Thyroid gland (tissue), 4 donors: ENCODE measurements around the gene INF2. TPM values are rescaled to one million over a fixed set of nuclear protein-coding genes. Genes with fewer than 3 reads are reported as not detected.

Experiments
- DNase-seq, 2 donors: peaks; one replicate each; pipeline ENCODE4 v3.0.0-alpha.2; 2019
- H3K27ac ChIP-seq, 3 donors: fragments of 200-600 bp; sonication (generic); 1 replicate in 2 of 3; 2 replicates in 1 of 3; pipeline ENCODE4 v1.5.1; 2016 to 2019; ENCODE audit warnings: mild to moderate bottlenecking in 1 of 3, moderate library complexity in 1 of 3
- H3K27me3 ChIP-seq: fragments of 200-600 bp; sonication (generic); one replicate; pipeline ENCODE4 v1.5.1; 2019
- H3K36me3 ChIP-seq, 2 donors: fragments of 200-600 bp; sonication (generic); one replicate each; pipeline ENCODE4 v1.5.1; 2016 to 2019
- H3K4me1 ChIP-seq, 2 donors: fragments of 200-600 bp; sonication (generic); one replicate each; pipeline ENCODE4 v1.5.1; 2017 to 2019
- H3K4me3 ChIP-seq, 3 donors: fragments of 200-600 bp; sonication (generic); replicated peaks in 1 of 3; 1 replicate in 2 of 3; 2 replicates in 1 of 3; pipeline ENCODE4 v1.5.1; 2016; ENCODE audit warnings: mild to moderate bottlenecking in 1 of 3
- H3K9me3 ChIP-seq: fragments of 200-600 bp; sonication (generic); one replicate; pipeline ENCODE4 v1.5.1; 2017
- POLR2A ChIP-seq, 2 donors: fragments of 450-650 bp; IDR thresholded peaks; one replicate each; pipeline ENCODE4 v1.6.1; 2017; ENCODE audit warnings: antibody characterized with exemption in 2 of 2, mild to moderate bottlenecking in 2 of 2, moderate library complexity in 1 of 2
- WGBS, 2 donors: methylation state at CpG; one replicate each; pipeline ENCODE4 v1.1.5; 2017; 5-methylcytosine and 5-hydroxymethylcytosine counted together
- intact Hi-C: fragments of 100-400 bp; cut with DNase I; formaldehyde crosslinking; loops from one replicate; pipeline ENCODE4 v1.15.1; 2023
- total RNA-seq, 4 donors: library from RNA; depleted of rRNA; stranded (reverse); fragments of >200 nt; gene quantifications; one replicate each; pipeline ENCODE4 v1.2.3, GENCODE V29; 2016
- TF ChIP-seq, protein P1 (sequence below), 6 experiments: fragments of 200-600 bp in 3 of 6; fragments of 450-650 bp in 3 of 6; sonication (generic) in 3 of 6; IDR thresholded peaks; one replicate each; pipeline ENCODE4 v1.5.1; 2016 to 2019; ENCODE audit warnings: antibody characterized with exemption in 6 of 6, mild to moderate bottlenecking in 2 of 6, inconsistent platforms in 1 of 6, moderate library complexity in 1 of 6

INF2 gene
- 10 to 100 TPM; 35.1 to 54.7 (median 42.5) TPM for total RNA-seq

DNA sequence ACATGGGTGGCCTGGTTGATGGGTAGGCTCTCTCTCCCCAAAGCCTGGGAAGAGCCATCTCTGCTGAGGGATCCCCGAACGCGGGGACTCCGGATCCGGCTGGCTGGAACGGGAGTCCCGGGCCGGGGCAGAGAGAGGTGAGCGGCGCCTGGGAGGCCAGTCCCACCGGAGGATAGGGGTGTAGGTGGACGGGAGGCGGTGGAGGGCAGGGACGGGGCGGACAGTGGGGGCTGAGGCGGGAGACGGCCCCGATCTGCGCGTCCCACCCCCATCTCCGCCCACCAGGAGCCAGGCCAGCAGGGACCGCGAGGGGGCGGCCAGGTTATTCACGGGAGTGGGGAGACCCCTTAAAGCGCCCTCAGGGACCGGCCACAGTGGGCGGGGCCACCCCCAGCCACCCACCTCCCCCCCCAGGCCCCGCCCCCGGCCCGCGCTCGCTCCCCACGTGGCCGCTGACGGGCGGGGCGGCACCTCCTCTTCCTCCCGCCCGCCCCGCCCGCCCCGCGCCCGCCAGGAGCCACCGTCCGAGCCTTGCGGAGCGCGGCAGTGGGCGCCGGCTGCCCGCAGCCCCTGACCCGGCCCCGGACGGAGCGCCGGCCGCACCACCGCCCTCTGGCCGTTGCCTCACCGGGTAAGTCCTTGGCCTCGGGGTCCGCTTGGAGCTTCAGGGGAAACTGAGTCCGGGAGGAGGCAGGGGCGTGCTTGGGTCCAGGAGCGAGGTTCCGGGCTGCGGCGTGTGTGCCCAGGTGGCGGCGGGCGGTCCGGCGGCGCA lies at the start of gene INF2:
Gene INF2 (plus strand): TSS at position 510 of the 772 bp plus-strand sequence. CDS start 11,748 bp downstream, outside the sequence.
- Histone ChIP-seq H3K27me3 (no peaks in the 10 kb centered on the region), H3K4me3 (peak within 1 kb of the TSS; percentile 72 to 93 (median 85)), H3K27ac (peak within 1 kb of the TSS; percentile 70 to 84 (median 76)), H3K36me3 (no peaks in the 10 kb centered on the region), H3K9me3 (no peaks in the 10 kb centered on the region), H3K4me1 (peaks cover 29 to 38% of the 10 kb centered on the region in 2 donors)
- TF ChIP-seq, protein P1, sequence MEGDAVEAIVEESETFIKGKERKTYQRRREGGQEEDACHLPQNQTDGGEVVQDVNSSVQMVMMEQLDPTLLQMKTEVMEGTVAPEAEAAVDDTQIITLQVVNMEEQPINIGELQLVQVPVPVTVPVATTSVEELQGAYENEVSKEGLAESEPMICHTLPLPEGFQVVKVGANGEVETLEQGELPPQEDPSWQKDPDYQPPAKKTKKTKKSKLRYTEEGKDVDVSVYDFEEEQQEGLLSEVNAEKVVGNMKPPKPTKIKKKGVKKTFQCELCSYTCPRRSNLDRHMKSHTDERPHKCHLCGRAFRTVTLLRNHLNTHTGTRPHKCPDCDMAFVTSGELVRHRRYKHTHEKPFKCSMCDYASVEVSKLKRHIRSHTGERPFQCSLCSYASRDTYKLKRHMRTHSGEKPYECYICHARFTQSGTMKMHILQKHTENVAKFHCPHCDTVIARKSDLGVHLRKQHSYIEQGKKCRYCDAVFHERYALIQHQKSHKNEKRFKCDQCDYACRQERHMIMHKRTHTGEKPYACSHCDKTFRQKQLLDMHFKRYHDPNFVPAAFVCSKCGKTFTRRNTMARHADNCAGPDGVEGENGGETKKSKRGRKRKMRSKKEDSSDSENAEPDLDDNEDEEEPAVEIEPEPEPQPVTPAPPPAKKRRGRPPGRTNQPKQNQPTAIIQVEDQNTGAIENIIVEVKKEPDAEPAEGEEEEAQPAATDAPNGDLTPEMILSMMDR (IDR thresholded peaks at IDR 0.05) = no peak
- TF ChIP-seq POLR2A (IDR thresholded peaks at IDR 0.05) = peak in 1 of 2 donors; percentile 30
- 0 to 6% methylated on average over 13 to 25 of the region's 76 CpGs for WGBS, 2 donors
- intact Hi-C loops = no loop called here
- peak; percentile 65 for DNase-seq

DNA sequence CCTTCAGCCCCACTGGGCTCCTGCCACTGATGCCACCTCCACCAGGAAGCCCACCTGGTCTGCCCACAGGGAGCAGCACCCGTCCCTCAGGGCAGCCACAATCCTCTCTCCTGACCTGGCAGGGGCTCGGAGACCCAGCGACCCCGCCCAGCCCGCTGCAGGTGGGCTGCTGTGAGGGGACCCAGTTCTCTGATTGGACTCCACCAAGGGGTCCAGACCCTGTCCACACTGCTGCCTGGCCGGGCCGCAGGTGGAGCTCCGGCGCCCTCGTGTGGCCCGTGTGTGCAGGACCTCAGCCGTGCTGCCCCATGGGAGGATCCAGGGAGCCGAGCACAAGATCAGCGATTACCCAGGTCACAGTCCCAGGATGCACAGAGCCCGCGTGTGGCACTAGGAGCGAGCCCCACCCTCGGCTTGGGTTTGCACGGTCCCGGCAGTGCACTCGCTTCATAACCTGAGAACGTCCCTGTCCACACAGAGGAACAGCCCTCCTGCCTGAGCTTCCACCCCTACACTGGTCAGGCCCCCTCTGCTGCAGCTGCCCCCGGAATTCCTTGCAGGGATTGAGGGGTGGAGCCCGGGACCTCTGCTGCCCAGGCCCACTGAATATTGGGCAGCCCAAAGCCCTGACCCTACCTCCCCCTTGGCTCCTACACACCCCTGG lies 49.4 kb upstream of the INF2 start:
- Histone ChIP-seq H3K27me3 (no peaks in the 10 kb centered on the region), H3K27ac (no peak overlapping the region), H3K4me1 (no peaks in the 10 kb centered on the region), H3K9me3 (no peaks in the 10 kb centered on the region), H3K4me3 (no peak overlapping the region), H3K36me3 (no peaks in the 10 kb centered on the region)
- TF ChIP-seq POLR2A (IDR thresholded peaks at IDR 0.05) = no peak
- TF ChIP-seq, protein P1 (IDR thresholded peaks at IDR 0.05) = peak; percentile 59 to 94 (median 74)
- intact Hi-C loops = loop anchor here (5.0 kb wide), 1 partner anchor 503 kb away; the partner anchor contains the start of gene KIF26A
- DNase-seq = peak; percentile 53 to 54
- 4 to 27% methylated on average over 3 to 19 of the region's 24 CpGs for WGBS, 2 donors

DNA sequence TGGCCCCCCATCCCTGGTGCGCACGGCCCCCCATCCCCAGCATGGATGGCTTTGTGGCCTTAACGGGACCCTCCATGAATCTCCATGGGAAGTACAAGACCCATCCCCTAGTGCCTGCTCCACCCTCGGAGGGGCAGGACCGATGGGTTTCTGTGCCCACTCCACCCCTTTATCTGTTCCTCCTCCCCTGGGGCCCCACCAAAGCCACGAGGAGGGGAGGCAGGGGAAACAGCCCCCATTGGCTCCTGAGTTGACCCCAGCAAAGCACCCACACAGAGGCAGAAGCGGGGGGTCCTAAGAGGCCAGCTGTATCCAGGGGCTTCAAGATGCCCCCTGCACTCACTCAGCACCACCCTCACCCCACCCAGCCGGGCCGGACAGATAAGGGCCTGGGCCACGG lies 48.7 kb upstream of the INF2 start:
- Histone ChIP-seq H3K4me3 (no peak overlapping the region), H3K27me3 (no peaks in the 10 kb centered on the region), H3K36me3 (no peaks in the 10 kb centered on the region), H3K27ac (no peak overlapping the region), H3K9me3 (no peaks in the 10 kb centered on the region), H3K4me1 (no peaks in the 10 kb centered on the region)
- 83 to 87% methylated on average over 7 of the region's 10 CpGs for WGBS, 2 donors
- TF ChIP-seq, protein P1 (IDR thresholded peaks at IDR 0.05) = no peak
- no peak for TF ChIP-seq POLR2A (IDR thresholded peaks at IDR 0.05)
- no peak for DNase-seq
- intact Hi-C loops = loop anchor here (5.0 kb wide), 1 partner anchor 503 kb away; the partner anchor contains the start of gene KIF26A

DNA sequence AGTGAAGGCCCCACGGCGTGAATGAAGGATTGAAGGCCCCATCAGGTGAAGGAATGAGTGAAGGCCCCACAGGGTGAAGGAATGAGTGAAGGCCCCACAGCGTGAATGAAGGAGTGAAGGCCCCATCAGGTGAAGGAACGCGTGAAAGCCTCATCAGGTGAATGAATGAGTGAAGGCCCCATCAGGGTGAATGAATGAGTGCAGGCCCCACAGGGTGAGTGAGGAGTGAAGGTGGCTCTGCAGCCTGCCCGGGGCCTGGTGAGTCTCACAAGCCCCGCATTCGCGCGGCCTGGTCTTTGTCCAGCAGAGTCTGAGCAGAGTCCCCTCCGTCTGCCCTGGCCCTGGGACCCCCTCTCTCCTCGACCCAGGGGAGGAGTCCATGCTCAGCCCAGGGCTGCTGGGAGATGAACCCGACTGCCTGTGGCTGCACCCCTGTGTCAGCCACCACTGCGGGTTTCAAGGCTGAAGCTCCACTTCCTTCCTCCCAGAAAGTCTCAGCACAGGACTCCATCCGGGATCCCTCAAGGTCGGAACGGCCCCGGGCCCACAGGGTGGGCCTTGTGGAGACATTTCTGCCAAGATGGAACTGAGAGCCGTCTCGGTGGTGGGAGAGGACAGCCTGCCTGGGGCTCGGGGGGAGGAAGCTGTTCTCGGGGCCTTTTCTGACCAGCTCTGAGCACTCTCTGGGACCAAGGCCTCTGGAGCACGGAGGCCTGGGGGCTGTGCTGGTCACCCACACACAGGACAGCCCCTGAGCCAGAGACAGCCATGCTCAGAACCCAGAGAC lies 47.5 kb upstream of the INF2 start:
- 74 to 85% methylated on average over 15 to 21 of the region's 23 CpGs for WGBS, 2 donors
- TF ChIP-seq POLR2A (IDR thresholded peaks at IDR 0.05) = no peak
- TF ChIP-seq, protein P1 (IDR thresholded peaks at IDR 0.05) = no peak

More for the DNA sequence above, 47.5 kb upstream of the INF2 start:
- no peaks in the 10 kb centered on the region for H3K9me3 ChIP-seq
- DNase-seq = no peak
- no peak overlapping the region for H3K4me3 ChIP-seq
- no peaks in the 10 kb centered on the region for H3K27me3 ChIP-seq
- H3K27ac ChIP-seq = no peak overlapping the region
- H3K36me3 ChIP-seq = no peaks in the 10 kb centered on the region
- intact Hi-C loops = loop anchor here (5.0 kb wide), 1 partner anchor 505 kb away; the partner anchor contains the start of gene KIF26A
- H3K4me1 ChIP-seq = no peaks in the 10 kb centered on the region
